MCF 10A (cell line): ENCODE results near the gene LTV1. TPM values are rescaled to one million over a fixed set of nuclear protein-coding genes. Genes with fewer than 3 reads are reported as not detected.

Experiments used
- BruUV-seq: library from RNA; stranded (reverse); fragments of 400-500 nt; replicated peaks from 2 replicates; lab custom pipeline; 2021; lab: Mats Ljungman, UMichigan
- CTCF ChIA-PET: fragments of 300-600 bp; sonication (Branson Sonifier 250); formaldehyde crosslinking; extraction: SDS; loops from one replicate; lab custom pipeline; 2021; ENCODE audit warnings: antibody characterized with exemption, inconsistent platforms; lab: Yijun Ruan, JAX
- POLR2A ChIA-PET: fragments of 300-600, 350-650 bp; sonication (Branson Sonifier 250); formaldehyde crosslinking; extraction: SDS; loops from one replicate; lab custom pipeline; 2020; ENCODE audit warnings: antibody characterized with exemption, inconsistent platforms; lab: Yijun Ruan, JAX
- DNase-seq: peaks from one replicate; pipeline ENCODE4 v3.0.0-alpha.2; 2018; ENCODE audit not compliant: unreplicated experiment
- H3K27ac Mint-ChIP-seq: one replicate; pipeline ENCODE4 v1.8.0; 2022; ENCODE audit warnings: mild to moderate bottlenecking, low read depth, mixed read lengths; ENCODE audit not compliant: unreplicated experiment
- H3K27me3 Mint-ChIP-seq: one replicate; pipeline ENCODE4 v1.8.0; 2022; ENCODE audit warnings: mixed read lengths; ENCODE audit not compliant: insufficient read depth, unreplicated experiment
- H3K36me3 Mint-ChIP-seq: one replicate; pipeline ENCODE4 v1.8.0; 2022; ENCODE audit warnings: mild to moderate bottlenecking, moderate library complexity, mixed read lengths; ENCODE audit not compliant: insufficient read depth, unreplicated experiment
- H3K4me1 Mint-ChIP-seq: one replicate; pipeline ENCODE4 v1.8.0; 2022; ENCODE audit warnings: mixed read lengths; ENCODE audit not compliant: insufficient read depth, unreplicated experiment
- H3K4me3 Mint-ChIP-seq: one replicate; pipeline ENCODE4 v1.8.0; 2022; ENCODE audit warnings: mild to moderate bottlenecking, moderate library complexity, mixed read lengths; ENCODE audit not compliant: unreplicated experiment
- H3K9me3 Mint-ChIP-seq: one replicate; pipeline ENCODE4 v1.8.0; 2022; ENCODE audit warnings: mixed read lengths; ENCODE audit not compliant: unreplicated experiment
- CTCF ChIP-seq: fragments of 200-600 bp; IDR thresholded peaks from one replicate; pipeline ENCODE4 v1.8.0; 2022; ENCODE audit warnings: antibody characterized with exemption, mild to moderate bottlenecking; ENCODE audit not compliant: unreplicated experiment
- intact Hi-C: fragments of 100-400 bp; cut with micrococcal nuclease; formaldehyde crosslinking; loops from 2 replicates; pipeline ENCODE4 v1.14.1; 2022
- total RNA-seq: library from RNA; stranded (reverse); gene quantifications from 2 replicates; pipeline ENCODE4 v1.2.3, GENCODE V29; 2022

LTV1 gene
- total RNA-seq, 1 experiment from 2014 or later, result 47.4 TPM

- intact Hi-C loops, result no loop called here
- Mint-ChIP-seq H3K4me1 (no peaks in the 10 kb centered on the region), H3K27ac (no peak overlapping the region), H3K4me3 (no peak overlapping the region), H3K9me3 (no peaks in the 10 kb centered on the region), H3K36me3 (no peaks in the 10 kb centered on the region), H3K27me3 (no peaks in the 10 kb centered on the region)
- ChIA-PET CTCF (no interaction called here), POLR2A (no interaction called here)
- no peak for DNase-seq
- TF ChIP-seq CTCF, result no peak
- no TSS peak for BruUV-seq
Measured at GRCh38 chr6:143900358-143900757, 57.2 kb downstream of the LTV1 start.

GRCh38 chr6:143901885-143902750 is 59.0 kb downstream of the LTV1 start:
- intact Hi-C loops, result no loop called here
- CTCF ChIA-PET, result no interaction called here
- Mint-ChIP-seq H3K4me1 (no peaks in the 10 kb centered on the region), H3K27me3 (no peaks in the 10 kb centered on the region), H3K9me3 (no peaks in the 10 kb centered on the region), H3K27ac (no peak overlapping the region), H3K36me3 (no peaks in the 10 kb centered on the region), H3K4me3 (no peak overlapping the region)
- no peak for TF ChIP-seq CTCF
- DNase-seq, result no peak
- POLR2A ChIA-PET, result no interaction called here
- no TSS peak for BruUV-seq

DNA sequence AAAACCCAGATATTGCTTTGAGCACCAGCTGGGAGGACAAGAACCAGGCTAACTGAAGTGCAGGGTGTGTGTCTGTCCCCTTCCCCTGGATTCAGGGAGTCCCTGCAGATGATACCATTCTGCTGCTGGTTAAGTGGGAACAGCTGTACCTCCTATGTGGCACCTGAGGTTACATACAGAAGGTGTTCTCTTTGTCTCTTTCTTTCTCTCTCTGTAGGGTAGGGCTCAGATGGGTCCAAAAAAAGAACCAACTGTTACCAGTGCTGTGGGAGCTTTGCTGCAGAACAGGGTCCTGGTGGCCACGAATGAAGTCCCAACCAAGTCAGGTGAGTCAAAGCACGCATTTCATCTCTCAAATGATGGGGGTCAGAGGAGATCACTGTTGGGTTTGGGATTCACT is 59.7 kb downstream of the LTV1 start:
- H3K27ac Mint-ChIP-seq, result no peak overlapping the region
- DNase-seq, result no peak
- H3K4me3 Mint-ChIP-seq, result no peak overlapping the region
- H3K9me3 Mint-ChIP-seq, result no peaks in the 10 kb centered on the region
- ChIA-PET POLR2A (no interaction called here), CTCF (no interaction called here)
- intact Hi-C loops, result no loop called here
- no TSS peak for BruUV-seq
- no peaks in the 10 kb centered on the region for H3K36me3 Mint-ChIP-seq
- H3K4me1 Mint-ChIP-seq, result no peaks in the 10 kb centered on the region
- H3K27me3 Mint-ChIP-seq, result no peaks in the 10 kb centered on the region
- TF ChIP-seq CTCF, result no peak

DNA sequence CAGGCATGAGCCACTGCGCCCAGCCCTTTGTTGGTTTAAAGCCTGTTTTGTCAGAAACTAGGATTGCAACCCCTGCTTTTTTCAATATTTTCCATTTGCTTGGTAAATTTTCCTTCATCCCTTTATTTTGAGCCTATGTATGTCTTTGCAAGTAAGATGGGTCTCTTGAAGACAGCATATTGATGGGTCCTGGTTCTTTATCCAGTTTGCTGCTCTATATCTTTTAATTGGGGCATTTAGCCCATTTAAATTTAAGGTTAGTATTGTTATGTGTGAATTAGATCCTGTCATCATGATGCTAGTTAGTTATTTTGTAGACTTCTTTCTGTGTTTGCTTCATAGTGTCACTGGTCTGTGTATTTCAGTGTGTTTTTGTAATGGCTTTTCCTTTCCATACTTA is 67.9 kb downstream of the LTV1 start:
- H3K9me3 Mint-ChIP-seq, result peaks cover 33% of the 10 kb centered on the region
- no TSS peak for BruUV-seq
- no peaks in the 10 kb centered on the region for H3K36me3 Mint-ChIP-seq
- H3K27ac Mint-ChIP-seq, result no peak overlapping the region
- ChIA-PET POLR2A (no interaction called here), CTCF (interaction anchor here (1.0 kb wide), 1 partner anchor 29 kb away, joined by 3 read pairs; no protein-coding TSS in a partner anchor)
- TF ChIP-seq CTCF, result no peak
- no peak overlapping the region for H3K4me3 Mint-ChIP-seq
- H3K27me3 Mint-ChIP-seq, result no peaks in the 10 kb centered on the region
- intact Hi-C loops, result no loop called here
- no peaks in the 10 kb centered on the region for H3K4me1 Mint-ChIP-seq
- no peak for DNase-seq
